PC-3 (cell line): ENCODE measurements around the gene SPDYE3. TPM values are rescaled to one million over a fixed set of nuclear protein-coding genes. Genes with fewer than 3 reads are reported as not detected.
A peak's percentile ranks its signal among the peaks of the same experiment; 100 is the strongest.

ENCODE experiments used
- ATAC-seq: fragments of 200-7000 bp; cut with Tn5 transposase; 2 replicates; pipeline ENCODE4 v1.9.1; 2020; ENCODE audit warnings: mild to moderate bottlenecking, moderate library complexity
- BruUV-seq: library from RNA; stranded (reverse); fragments of 400-500 nt; replicated peaks from 2 replicates; lab custom pipeline; 2021; lab: Mats Ljungman, UMichigan
- CTCF ChIA-PET: fragments of 300-600 bp; sonication (Branson Sonifier 250); formaldehyde crosslinking; loops from one replicate; lab custom pipeline; 2022; ENCODE audit warnings: antibody characterized with exemption; lab: Charles Lee
- POLR2A ChIA-PET: fragments of 300-600 bp; sonication (Branson Sonifier 250); formaldehyde crosslinking; loops from one replicate; lab custom pipeline; 2022; ENCODE audit warnings: antibody characterized with exemption; ENCODE audit not compliant: unreplicated experiment; lab: Charles Lee
- DNase-seq: peaks from one replicate; pipeline ENCODE4 v3.0.0-alpha.2; 2015
- H2AFZ ChIP-seq: fragments of 300-600 bp; sonication (generic); 2 replicates; pipeline ENCODE4 v1.6.0; 2016; ENCODE audit warnings: antibody characterized with exemption, low read length
- H3F3A ChIP-seq: fragments of 300-600 bp; sonication (generic); one replicate; pipeline ENCODE4 v1.6.0; 2017; ENCODE audit warnings: antibody characterized with exemption, low read length, control low read depth, mild to moderate bottlenecking; ENCODE audit not compliant: unreplicated experiment
- H3K27ac ChIP-seq: fragments of 300-600 bp; sonication (generic); 2 replicates; pipeline ENCODE4 v1.5.1; 2016; ENCODE audit warnings: mild to moderate bottlenecking, low read length
- H3K27me3 ChIP-seq: fragments of 300-600 bp; sonication (generic); 2 replicates; pipeline ENCODE4 v1.6.1; 2016; ENCODE audit warnings: low read length, mixed read lengths
- H3K36me3 ChIP-seq: fragments of 300-600 bp; sonication (generic); 2 replicates; pipeline ENCODE4 v1.6.1; 2016; ENCODE audit warnings: low read depth, mixed run types, low read length, mixed read lengths
- H3K4me1 ChIP-seq: fragments of 300-600 bp; sonication (generic); 2 replicates; pipeline ENCODE4 v1.5.1; 2016; ENCODE audit warnings: low read length; ENCODE audit not compliant: insufficient read depth
- H3K4me2 ChIP-seq: fragments of 300-600 bp; sonication (generic); 2 replicates; pipeline ENCODE4 v1.6.0; 2016; ENCODE audit warnings: low read length
- H3K4me3 ChIP-seq: fragments of 300-600 bp; sonication (generic); 2 replicates; pipeline ENCODE4 v1.5.1; 2016; ENCODE audit warnings: mild to moderate bottlenecking, low read length, mixed read lengths
- H3K79me2 ChIP-seq: fragments of 300-600 bp; sonication (generic); 2 replicates; pipeline ENCODE4 v1.6.1; 2017; ENCODE audit warnings: low read length, mixed read lengths
- H3K9ac ChIP-seq: fragments of 300-600 bp; sonication (generic); 2 replicates; pipeline ENCODE4 v1.6.0; 2016; ENCODE audit warnings: mild to moderate bottlenecking, low read length
- H3K9me2 ChIP-seq: fragments of 300-600 bp; sonication (generic); replicated peaks from 2 replicates; pipeline ENCODE4 v1.6.1; 2016; ENCODE audit warnings: mixed run types, low read length, mixed read lengths
- H3K9me3 ChIP-seq: fragments of 300-600 bp; sonication (generic); 2 replicates; pipeline ENCODE4 v1.6.1; 2016; ENCODE audit warnings: low read length, mixed read lengths
- H4K20me1 ChIP-seq: fragments of 300-600 bp; sonication (generic); 2 replicates; pipeline ENCODE4 v1.6.1; 2016; ENCODE audit warnings: low read length, mixed read lengths
- EZH2 ChIP-seq: fragments of 300-600 bp; sonication (generic); IDR thresholded peaks from one replicate; pipeline ENCODE4 v1.6.1; 2017; ENCODE audit warnings: antibody characterized with exemption, mild to moderate bottlenecking, low read length; ENCODE audit not compliant: unreplicated experiment
- EZH2phosphoT487 ChIP-seq: fragments of 300-600 bp; sonication (generic); IDR thresholded peaks from 2 replicates; pipeline ENCODE4 v1.6.1; 2018; ENCODE audit warnings: mild to moderate bottlenecking, antibody characterized with exemption, low read length, borderline replicate concordance
- intact Hi-C: fragments of 100-400 bp; cut with micrococcal nuclease; formaldehyde crosslinking; loops from 2 replicates; pipeline ENCODE4 v1.9.0; 2023
- total RNA-seq: library from RNA; depleted of rRNA; stranded (reverse); fragments of >200 nt; gene quantifications from 2 replicates; pipeline ENCODE4 v1.2.3, GENCODE V29; 2014
- TF ChIP-seq, protein P1 (sequence below): fragments of 300-600 bp; sonication (generic); conservative IDR thresholded peaks from 2 replicates; pipeline ENCODE4 v1.5.1; 2017; ENCODE audit warnings: antibody characterized with exemption, low read depth, mild to moderate bottlenecking, low read length

SPDYE3 gene
- total RNA-seq, 1 experiment from 2014 or later = not detected

DNA sequence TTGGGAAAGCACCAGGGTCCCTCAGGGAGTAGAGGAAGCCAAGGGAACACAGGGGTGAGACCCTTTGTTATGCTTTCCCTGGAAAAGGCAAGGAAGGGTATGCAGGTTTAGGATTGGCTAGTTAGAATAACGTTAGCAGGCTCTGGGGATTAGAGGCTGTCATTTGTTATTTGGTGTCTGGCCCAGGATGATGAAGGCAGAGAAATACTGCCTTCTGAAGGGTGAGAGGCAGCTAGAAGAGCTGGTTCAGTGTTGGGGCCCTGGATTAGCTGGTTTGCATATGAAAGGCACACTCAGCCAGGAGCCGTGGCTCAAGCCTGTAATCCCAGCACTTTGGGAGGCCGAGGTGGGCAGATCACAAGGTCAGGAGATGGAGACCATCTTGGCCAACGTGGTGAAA lies 62.8 kb downstream of the SPDYE3 start:
- POLR2A ChIA-PET = no interaction called here
- intact Hi-C loops = no loop called here

GRCh38 chr7:100370746-100371145 lies 63.2 kb downstream of the SPDYE3 start:
- Histone ChIP-seq H4K20me1 (no peaks in the 10 kb centered on the region), H3K4me2 (no peak overlapping the region), H2AFZ (no peak overlapping the region), H3K27me3 (no peaks in the 10 kb centered on the region), H3K27ac (no peak overlapping the region), H3K4me3 (no peak overlapping the region), H3K9me3 (no peaks in the 10 kb centered on the region), H3K4me1 (no peaks in the 10 kb centered on the region), H3F3A (no peaks in the 10 kb centered on the region), H3K36me3 (no peaks in the 10 kb centered on the region), H3K9me2 (no peaks in the 10 kb centered on the region), H3K79me2 (no peaks in the 10 kb centered on the region), H3K9ac (no peak overlapping the region)
- intact Hi-C loops = no loop called here
- ATAC-seq (no peak), DNase-seq (no peak)
- TF ChIP-seq, protein P1, sequence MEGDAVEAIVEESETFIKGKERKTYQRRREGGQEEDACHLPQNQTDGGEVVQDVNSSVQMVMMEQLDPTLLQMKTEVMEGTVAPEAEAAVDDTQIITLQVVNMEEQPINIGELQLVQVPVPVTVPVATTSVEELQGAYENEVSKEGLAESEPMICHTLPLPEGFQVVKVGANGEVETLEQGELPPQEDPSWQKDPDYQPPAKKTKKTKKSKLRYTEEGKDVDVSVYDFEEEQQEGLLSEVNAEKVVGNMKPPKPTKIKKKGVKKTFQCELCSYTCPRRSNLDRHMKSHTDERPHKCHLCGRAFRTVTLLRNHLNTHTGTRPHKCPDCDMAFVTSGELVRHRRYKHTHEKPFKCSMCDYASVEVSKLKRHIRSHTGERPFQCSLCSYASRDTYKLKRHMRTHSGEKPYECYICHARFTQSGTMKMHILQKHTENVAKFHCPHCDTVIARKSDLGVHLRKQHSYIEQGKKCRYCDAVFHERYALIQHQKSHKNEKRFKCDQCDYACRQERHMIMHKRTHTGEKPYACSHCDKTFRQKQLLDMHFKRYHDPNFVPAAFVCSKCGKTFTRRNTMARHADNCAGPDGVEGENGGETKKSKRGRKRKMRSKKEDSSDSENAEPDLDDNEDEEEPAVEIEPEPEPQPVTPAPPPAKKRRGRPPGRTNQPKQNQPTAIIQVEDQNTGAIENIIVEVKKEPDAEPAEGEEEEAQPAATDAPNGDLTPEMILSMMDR = no peak
- no peak for TF ChIP-seq EZH2phosphoT487
- TF ChIP-seq EZH2 = no peak
- CTCF ChIA-PET = no interaction called here
- no TSS peak for BruUV-seq
- POLR2A ChIA-PET = no interaction called here

More for the DNA sequence above, 62.8 kb downstream of the SPDYE3 start:
- no peaks in the 10 kb centered on the region for H3F3A ChIP-seq
- no peak overlapping the region for H3K27ac ChIP-seq
- ATAC-seq (no peak), DNase-seq (no peak)
- H3K79me2 ChIP-seq = no peaks in the 10 kb centered on the region
- no peak overlapping the region for H3K9ac ChIP-seq
- no TSS peak for BruUV-seq
- no peaks in the 10 kb centered on the region for H3K9me3 ChIP-seq
- H3K27me3 ChIP-seq = no peaks in the 10 kb centered on the region
- no peaks in the 10 kb centered on the region for H3K9me2 ChIP-seq
- no peak overlapping the region for H2AFZ ChIP-seq
- CTCF ChIA-PET = no interaction called here
- no peaks in the 10 kb centered on the region for H4K20me1 ChIP-seq
- H3K4me1 ChIP-seq = no peaks in the 10 kb centered on the region
- H3K36me3 ChIP-seq = no peaks in the 10 kb centered on the region
- H3K4me2 ChIP-seq = no peak overlapping the region
- TF ChIP-seq EZH2phosphoT487 = no peak
- TF ChIP-seq EZH2 = no peak
- TF ChIP-seq, protein P1 = no peak
- no peak overlapping the region for H3K4me3 ChIP-seq

GRCh38 chr7:100371561-100372171 lies 64.2 kb downstream of the SPDYE3 start:
- no peak overlapping the region for H2AFZ ChIP-seq
- ChIA-PET CTCF (no interaction called here), POLR2A (no interaction called here)
- no peaks in the 10 kb centered on the region for H3K4me1 ChIP-seq
- no peak overlapping the region for H3K9ac ChIP-seq
- no peak overlapping the region for H3K4me2 ChIP-seq
- H3K27me3 ChIP-seq = no peaks in the 10 kb centered on the region
- ATAC-seq = peak; percentile 9
- no peaks in the 10 kb centered on the region for H3K79me2 ChIP-seq
- no TSS peak for BruUV-seq
- H3K4me3 ChIP-seq = no peak overlapping the region
- no peaks in the 10 kb centered on the region for H3F3A ChIP-seq
- no peak overlapping the region for H3K27ac ChIP-seq
- H3K9me3 ChIP-seq = no peaks in the 10 kb centered on the region
- no peak for DNase-seq
- no peaks in the 10 kb centered on the region for H3K36me3 ChIP-seq
- no peaks in the 10 kb centered on the region for H4K20me1 ChIP-seq
- no peak for TF ChIP-seq EZH2
- TF ChIP-seq, protein P1 = no peak
- TF ChIP-seq EZH2phosphoT487 = no peak
- no peaks in the 10 kb centered on the region for H3K9me2 ChIP-seq
- intact Hi-C loops = no loop called here
